Measurements from ENCODE around the gene PKP1.

GRCh38 chr1:201282931-201283829 lies at the start of gene PKP1:
- no peak for TF ChIP-seq CTCF (conservative IDR thresholded peaks at IDR 0.05)
- TF ChIP-seq EZH2 (IDR thresholded peaks at IDR 0.05; ENCODE audit: low read depth), result no peak
